HG03342 (cell line): ENCODE measurements around the gene SRGAP1.
"Not testable (repeated sequence)": the region's sequence is repeated elsewhere in the genome, so short reads cannot be mapped to it uniquely, and the experiment has no call there.

Experiments
- ATAC-seq: cut with Tn5 transposase; IDR thresholded peaks from one replicate; pipeline ENCODE4 v1.9.1; 2021; ENCODE audit warnings: mild to moderate bottlenecking, moderate library complexity; ENCODE audit not compliant: unreplicated experiment

The SRGAP1 gene

DNA sequence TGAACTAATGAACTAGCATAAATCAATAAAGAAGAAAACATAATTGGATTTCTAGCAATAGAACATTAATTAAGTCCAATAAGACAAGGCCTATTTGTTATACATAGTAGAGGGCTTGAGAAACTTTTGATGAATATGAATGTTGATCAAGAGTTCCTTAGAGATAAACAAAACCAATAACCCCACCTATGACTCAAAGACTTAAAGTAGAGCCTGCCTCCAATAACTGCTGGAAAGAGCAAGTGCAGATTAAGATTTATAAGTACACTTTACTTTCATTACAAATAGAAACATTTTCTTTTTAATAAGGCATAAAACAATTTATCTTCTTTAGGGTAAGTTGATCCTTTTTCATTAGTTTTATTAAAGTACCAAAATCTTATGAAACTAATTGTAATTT lies 185.7 kb downstream of the SRGAP1 start:
- no peak for ATAC-seq

DNA sequence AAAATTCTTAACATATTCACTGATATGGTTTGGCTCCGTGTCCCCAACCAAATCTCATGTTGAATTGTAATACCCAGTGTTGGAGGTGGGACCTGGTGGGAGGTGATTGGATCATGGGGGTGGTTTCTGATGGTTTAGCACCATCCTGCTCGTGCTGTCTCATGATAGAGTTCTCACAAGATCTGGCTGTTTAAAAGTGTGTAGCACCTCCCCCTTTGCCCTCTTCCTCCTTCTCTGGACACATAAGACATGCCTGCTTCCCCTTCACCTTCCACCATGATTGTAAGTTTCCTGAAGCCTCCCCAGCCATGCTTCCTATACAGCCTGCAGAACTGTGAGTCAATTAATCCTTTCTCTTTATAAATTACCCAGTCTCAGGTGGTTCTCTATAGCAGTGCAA lies 189.6 kb downstream of the SRGAP1 start:
- not testable (repeated sequence) for ATAC-seq

DNA sequence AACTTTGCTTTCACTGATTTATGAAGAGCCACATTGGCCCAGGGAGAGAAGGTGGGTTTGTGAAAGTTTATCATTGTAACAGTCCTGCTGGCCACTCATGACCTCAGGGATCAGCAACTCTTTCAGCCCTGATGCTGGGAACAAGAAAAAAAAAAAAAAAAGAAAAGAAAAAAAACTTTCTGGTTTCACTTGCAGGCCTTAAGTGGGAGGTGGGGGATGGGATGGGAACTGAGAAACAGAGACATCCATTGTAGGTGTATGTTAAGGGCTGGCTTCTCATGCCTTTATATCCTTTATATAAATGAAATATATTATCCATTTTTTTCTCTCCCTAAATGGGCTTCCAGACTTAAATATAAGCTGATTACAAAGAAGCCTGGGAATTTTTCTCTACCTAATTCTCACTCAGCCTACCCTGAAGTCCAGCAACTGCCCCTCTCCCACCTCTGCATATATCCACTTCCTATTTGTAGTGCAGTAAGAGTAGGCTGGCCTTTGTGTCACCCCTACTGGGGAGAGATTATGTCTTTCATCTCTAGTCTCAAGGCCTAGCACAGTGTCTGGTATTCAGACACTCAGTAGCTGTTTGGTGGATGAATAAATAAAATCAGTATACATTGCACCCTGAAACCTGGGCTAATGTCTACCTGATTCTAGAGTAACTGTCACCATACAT lies 190.5 kb downstream of the SRGAP1 start:
- ATAC-seq: no peak

DNA sequence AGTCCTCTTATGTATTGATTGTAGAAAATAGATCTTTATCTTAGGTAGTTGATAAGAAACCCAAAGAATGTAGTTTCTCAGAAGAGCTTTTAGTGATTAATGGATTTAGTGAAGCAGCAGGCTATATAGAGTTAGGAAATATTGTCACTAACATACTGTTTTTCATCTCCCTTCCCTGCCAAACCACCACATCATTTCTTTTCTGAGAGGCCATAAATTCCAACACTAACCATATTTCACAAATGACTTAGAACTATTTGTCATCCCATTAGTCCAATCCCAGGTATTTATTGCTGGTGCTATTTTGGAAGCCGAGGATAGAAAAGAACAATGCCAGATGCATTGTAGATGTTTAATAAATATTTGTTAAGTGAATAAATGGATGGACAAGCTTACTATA lies 191.9 kb downstream of the SRGAP1 start:
- no peak for ATAC-seq

DNA sequence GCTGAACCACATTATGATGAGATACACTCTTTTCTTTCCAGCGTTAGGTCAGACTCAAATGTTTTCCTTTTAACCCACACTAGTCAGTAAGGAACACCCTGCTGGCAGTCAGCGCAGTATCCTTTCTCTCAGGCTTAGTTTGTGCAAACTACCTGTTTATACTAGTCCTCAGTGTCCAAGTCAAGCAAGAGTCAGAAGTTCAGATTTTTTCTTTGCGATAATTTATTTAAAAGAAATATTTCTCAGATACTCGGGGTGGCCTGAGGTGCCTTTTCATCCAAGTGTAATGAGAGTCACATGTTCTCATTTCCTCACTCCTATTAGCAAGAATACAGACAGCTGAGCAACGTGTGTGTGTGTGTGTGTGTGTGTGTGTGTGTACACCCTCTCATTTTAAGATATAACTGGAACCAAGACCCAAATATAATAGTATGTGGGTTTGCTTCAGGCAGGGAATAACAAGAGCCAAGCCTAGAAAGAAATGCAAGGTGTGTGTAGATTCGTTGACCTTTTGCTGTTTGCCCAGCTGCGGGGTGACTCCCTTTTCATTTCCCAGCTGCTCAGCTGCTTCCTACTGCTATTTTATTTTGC lies 194.9 kb downstream of the SRGAP1 start:
- no peak for ATAC-seq

DNA sequence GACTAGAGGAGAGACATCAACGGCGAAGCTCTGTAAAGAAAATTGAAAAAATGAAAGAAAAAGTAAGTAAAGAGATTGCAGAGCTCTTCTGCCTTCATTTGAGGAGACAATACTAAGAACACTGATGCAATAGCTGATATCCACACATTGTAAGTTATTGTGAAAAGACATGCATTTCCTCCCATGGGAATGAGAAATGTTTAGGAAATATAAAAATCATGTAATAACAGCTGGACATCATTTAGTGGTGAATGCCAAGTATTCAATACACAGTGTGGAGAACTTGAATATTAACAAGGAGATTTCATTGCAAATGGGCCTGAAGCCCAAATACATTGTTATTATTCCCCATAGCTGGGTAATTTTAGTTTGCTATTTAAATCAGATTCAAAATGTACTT lies 198.4 kb downstream of the SRGAP1 start:
- ATAC-seq: no peak

DNA sequence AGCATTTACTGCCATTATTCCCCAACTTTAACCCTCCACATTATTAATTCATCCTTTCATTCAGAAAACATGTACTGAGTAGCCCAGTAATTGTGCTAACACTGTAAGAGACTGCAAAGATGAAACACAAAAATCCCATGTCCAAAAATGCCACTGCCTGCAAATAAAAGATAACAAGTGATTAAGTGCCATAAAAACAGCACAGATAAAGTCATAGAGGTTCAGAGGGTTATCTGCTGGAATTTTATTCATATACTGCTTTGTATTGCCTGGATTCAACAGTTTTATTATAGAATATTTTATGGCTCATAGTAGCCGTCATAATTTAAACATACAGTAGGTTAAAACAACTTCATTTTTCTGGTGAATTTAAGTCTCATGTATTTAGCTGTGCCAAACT lies 199.7 kb downstream of the SRGAP1 start:
- ATAC-seq: no peak

DNA sequence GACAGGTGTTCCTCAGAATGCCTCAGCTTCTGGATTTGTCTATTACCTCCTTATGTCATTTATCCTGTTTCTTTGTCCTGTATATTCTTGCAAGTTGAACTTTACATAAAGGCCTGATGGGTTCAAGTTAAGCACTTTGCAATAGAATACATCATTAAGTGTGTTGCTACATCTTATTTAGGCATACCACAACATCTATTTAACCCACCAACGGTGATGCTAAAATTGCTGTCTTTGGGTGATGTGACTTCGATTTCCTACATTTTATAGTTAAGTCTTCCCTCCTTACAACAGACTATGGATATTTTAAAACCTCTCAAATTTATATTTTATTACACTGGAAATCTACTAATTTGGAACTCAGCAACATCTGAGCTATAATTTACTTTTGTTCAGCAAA lies 206.6 kb downstream of the SRGAP1 start:
- ATAC-seq: no peak

DNA sequence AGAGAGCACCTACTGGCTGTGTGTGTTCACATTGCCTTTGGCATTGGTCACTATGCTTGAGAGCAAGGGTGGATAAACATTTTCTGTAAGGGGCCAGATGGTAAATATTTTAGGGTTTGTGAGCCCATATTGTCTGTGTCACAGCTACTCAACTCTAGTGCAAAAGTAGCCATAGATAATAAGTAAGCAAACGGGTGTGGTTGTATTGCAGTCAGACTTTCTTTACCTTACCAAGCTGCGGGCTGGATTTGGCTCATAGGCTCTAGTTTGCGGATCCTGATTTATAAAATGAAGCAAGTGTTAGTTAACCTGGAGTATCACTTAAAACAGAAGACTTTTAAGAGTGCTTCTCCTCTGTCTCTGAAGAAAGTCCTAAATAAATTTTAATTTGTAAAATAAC lies 208.6 kb downstream of the SRGAP1 start:
- ATAC-seq: no peak

DNA sequence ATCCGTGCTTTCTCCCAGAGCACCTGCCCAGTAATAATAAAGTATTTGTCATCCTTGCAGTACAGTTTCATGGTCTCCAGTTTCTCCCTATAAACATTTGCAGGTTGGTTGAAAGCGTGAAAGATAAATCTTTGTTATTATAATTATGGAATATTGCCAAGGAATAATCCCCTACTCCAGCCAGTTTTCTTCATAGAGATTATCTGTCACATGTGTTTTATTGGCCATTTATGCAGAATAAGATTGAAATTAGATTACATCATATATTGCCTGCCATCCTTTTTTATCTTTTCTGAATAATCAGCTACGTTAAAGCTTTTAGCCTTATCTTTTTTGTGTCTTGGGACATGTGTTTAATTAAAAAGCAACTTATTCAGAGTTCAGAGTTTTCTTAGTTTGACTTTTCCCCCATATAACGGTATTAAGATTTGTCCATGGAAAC lies 209.6 kb downstream of the SRGAP1 start:
- ATAC-seq: no peak

DNA sequence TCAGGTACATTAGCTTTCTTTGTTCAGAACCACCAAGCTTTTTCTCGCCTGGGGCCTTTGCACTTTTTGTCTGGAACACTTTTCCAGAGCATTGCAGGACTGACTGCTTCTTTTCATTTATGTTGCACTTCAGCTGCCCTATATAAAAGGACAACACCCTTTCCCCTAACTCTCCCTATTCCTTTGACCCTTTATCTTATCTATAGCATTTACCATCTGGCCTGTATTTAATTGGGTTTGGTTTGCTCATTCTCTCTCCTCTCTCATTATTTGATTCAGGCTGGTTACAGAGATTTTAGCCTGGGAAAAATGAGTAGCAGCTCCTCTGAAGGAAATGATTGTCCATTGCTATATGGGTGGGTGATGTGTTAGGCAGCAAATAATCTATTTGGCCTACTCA lies 212.2 kb downstream of the SRGAP1 start:
- ATAC-seq: no peak

DNA sequence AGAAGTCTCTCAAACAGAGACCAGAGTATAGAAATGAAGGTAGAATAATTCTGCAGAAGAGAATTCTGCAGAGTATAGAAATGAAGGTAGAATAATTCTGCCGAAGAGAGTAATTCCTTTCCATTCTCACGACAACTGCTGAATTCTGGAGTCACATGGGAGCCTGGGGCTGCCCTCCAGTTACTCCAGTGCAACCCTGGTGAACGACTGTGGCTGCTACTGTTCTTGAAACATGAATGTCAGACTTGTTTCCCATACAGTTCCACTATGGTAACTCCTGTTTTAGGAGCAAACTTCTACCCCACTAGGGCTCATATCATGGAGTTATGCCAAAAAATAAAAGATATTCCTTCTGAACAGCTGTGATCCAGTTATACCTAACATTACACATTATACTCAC lies 213.2 kb downstream of the SRGAP1 start:
- no peak for ATAC-seq

DNA sequence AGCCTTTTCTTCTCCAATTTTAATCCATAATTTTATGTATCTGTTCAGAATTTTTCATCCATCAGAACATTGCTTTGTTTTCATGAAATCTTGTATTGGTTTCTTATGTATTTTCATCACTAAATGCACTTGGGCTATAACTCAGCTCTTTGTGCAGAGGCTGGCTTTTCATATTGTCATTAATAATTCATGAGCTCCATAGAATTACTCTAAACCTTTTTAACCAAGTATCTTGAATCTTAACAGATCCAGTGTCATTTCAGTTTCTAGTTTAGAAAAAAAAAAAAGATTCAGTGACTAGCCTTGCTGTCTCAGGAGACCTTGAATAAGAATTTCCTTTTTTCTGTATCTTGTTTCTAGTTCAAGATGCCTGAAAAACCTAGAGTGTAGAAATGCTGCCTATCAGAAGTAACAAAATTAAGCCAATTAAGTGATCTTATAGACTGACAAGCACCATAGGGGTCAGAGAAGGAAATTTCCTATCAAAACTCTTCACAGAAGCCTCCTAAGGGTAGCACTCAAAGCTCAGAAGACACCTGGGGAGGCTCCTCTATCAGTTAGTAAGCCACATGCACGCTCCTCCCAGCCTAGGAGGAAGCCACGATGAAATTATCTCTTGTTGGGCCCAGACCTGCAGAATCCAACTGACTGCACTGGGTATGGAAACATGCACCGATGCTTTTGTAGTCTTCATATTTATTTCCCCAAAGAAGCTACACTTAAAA lies 214.2 kb downstream of the SRGAP1 start:
- ATAC-seq: no peak

DNA sequence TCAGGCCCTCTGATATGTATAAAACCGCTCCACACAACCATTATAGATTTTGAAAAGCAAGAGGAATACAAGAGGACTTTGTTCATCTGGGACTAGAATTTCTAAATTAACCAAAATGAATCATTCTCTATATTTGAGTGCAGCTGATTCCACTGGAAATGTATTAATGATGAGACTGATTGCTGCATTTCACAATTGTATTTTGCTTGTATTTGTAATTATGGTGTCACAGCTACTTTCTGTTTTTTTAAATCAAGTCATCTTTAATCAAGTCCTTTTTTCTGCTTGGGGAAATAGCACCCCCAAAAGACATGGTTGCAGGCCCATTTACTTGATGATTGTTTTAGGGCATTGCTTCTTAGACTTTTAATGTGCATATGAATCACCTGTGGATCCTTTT lies 215.2 kb downstream of the SRGAP1 start:
- ATAC-seq: no peak

DNA sequence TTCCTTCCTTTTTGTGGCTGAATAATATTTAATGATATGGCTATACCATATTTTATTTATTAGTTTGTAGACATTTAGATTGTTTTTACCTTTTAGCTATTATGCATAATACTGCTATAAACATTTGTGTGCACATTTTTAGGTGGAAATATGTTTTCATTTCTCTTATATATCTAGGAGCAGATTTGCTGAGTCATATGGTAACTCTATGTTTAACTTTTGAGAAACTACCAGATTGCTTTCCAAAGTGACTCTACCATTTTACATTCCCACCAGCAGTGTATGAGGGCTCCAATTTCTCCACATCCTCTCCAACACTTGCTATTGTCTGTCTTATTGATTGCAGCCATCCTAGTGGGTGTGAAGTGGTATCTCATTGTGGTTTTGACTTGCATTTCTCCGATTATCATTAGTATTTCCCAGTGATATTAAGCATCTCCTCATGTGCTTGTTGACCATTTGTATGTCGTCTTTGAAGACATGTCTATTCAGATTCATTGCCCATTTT lies 217.4 kb downstream of the SRGAP1 start:
- no peak for ATAC-seq

DNA sequence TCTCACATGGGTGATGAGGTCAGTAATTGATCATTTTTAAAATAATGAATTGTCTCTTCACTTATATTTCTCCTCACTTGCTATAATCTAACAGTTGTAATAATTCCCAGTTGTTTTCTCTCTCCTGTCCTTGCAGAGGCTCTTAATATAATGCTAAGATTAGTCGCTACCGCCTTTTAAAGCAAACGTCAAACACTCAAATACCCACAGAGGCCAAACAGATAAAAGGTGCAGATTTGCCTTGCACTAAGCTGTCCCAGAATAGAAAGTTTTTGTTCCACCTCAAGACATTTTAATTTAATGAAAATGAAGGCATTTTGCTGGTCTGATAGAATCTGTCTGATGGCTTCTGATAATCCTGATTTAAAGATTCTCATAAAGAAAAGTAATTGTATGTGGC lies 218.6 kb downstream of the SRGAP1 start:
- ATAC-seq: no peak

DNA sequence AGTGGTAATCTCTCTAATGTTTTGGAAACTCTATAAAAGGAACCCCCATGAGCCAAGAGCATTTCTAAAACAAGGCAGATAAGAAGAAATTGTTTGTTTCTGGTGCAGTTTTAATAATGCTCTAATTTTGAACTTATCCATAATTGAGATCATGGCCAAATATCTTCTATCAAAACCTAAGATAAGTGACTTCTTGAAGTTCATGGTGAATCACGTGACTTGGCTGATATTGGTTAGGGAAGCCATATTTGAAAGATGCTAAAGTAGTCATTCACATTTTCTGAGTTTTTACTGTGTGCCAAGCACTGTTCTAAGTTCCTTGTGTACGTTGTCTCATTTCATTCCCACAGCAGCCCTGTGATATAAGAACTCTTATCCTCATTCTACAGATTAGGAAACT lies 219.7 kb downstream of the SRGAP1 start:
- no peak for ATAC-seq

DNA sequence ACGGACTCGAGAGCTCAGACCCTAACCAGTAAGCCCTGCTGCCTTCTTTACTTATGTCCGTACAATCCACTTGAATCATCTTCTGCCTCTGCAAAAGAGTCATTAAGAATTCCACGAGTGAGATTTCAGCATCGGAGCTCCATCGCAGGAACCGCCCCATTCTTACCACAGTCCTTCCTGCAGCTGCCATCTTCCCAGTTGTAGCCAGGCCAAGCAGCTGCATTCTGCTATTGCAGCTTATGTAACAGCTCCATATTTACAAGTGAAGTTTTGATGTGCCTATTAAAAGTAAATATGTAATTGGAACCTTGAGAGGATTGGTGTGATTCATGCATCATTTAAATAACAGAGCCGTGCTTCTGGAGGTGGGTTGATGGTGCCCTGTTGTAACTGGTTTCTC lies 220.2 kb downstream of the SRGAP1 start:
- ATAC-seq: no peak

DNA sequence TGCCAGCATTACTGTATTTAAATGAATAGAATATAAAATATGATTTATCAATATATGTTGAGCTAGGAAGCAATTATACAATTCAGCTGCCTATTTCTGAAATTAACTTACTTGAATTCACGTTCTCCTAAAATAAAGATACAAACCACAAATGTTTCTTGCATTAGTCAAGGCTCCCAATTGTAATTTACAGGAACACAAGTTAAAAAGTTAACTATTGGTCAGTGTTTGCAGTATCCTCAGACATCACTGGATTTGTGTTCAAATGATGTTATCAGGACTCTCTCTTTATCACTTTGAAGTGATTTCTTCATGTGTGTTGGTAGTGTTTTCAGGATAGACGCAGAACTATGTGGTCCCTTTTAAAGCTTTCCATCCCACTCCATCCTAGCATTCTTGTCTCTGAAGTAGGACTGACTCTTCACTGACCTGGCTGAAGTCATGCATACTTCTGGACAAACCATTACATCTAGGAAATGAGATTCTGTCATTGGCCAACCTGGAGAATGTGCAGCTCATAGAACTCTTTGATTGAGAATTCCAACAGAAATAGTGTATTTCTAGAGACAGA lies 221.5 kb downstream of the SRGAP1 start:
- ATAC-seq: no peak

DNA sequence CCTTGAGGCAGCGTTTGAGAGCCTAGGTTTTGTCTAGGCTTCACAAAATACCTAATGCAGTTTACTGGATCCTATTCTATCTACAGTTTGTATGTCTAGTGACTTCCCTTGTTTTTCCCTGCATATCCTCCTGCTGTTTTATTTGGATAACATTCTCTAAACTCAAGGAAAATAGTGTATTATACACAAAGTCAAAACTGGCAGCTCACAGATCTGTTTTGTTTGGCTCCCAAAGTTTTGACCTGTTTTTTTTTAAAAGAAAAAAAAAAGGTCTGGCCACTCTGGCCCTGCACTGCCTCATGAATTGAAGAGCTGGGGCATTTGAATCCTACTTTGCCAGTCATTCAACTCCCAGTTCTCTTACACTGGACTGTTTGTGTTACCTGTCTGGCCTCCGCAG lies 222.3 kb downstream of the SRGAP1 start:
- ATAC-seq: no peak

DNA sequence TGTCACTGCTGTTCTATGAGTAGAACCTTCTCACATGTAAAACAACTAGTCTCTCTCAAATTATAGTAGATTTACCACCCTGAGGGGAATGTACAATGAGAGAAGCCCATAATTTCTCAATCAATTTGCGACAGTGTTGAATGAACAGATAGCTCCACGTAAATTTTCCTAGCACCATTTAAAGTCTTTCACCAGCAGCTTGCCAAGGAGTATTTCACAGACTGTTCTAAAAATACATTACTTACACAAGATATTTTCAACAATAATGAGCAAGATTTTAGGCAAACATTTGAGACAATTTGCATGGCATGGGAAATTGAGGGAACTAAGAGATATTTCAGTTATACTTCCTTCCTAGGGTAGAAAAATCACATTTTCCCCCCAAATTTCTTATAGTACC lies 226.0 kb downstream of the SRGAP1 start:
- no peak for ATAC-seq
